Endodermal cell (in vitro differentiated cells): ENCODE measurements around the gene IL11RA. TPM values are rescaled to one million over a fixed set of nuclear protein-coding genes. Genes with fewer than 3 reads are reported as not detected.

Experiments
- DNase-seq: peaks from one replicate; pipeline ENCODE4 v3.0.0-alpha.2; 2017
- H3K27ac ChIP-seq: 2 replicates; pipeline ENCODE4 v1.5.1; 2013; ENCODE audit warnings: mild to moderate bottlenecking, low read depth, low read length, moderate library complexity
- H3K27me3 ChIP-seq: 2 replicates; pipeline ENCODE4 v1.6.1; 2013; ENCODE audit warnings: mild to moderate bottlenecking, low read length, moderate library complexity; ENCODE audit not compliant: insufficient read depth, control insufficient read depth, poor library complexity, severe bottlenecking
- H3K36me3 ChIP-seq: 2 replicates; pipeline ENCODE4 v1.7.0; 2013; ENCODE audit warnings: mild to moderate bottlenecking, low read length, moderate library complexity; ENCODE audit not compliant: control insufficient read depth, insufficient read depth
- H3K4me1 ChIP-seq: one replicate; pipeline ENCODE4 v1.7.0; 2013; ENCODE audit warnings: low read length; ENCODE audit not compliant: control insufficient read depth, insufficient read depth
- H3K4me3 ChIP-seq: 2 replicates; pipeline ENCODE4 v1.5.1; 2013; ENCODE audit warnings: mild to moderate bottlenecking, low read length, moderate library complexity
- H3K9ac ChIP-seq: 2 replicates; pipeline ENCODE4 v1.6.1; 2013; ENCODE audit warnings: mild to moderate bottlenecking, low read length, moderate library complexity; ENCODE audit not compliant: poor library complexity, severe bottlenecking; ENCODE audit errors: extremely low read depth
- H3K9me3 ChIP-seq: 2 replicates; pipeline ENCODE4 v1.6.1; 2013; ENCODE audit warnings: mild to moderate bottlenecking, low read length, moderate library complexity; ENCODE audit not compliant: control insufficient read depth
- H3K27ac Mint-ChIP-seq: 2 replicates; pipeline ENCODE4 v1.8.0; 2020; ENCODE audit warnings: mixed read lengths
- H3K27me3 Mint-ChIP-seq: 2 replicates; pipeline ENCODE4 v1.8.0; 2021; ENCODE audit warnings: mild to moderate bottlenecking, mixed read lengths; ENCODE audit not compliant: insufficient read depth
- H3K36me3 Mint-ChIP-seq: 2 replicates; pipeline ENCODE4 v1.8.0; 2020; ENCODE audit warnings: low read depth, mixed read lengths
- H3K4me1 Mint-ChIP-seq: 2 replicates; pipeline ENCODE4 v1.8.0; 2020; ENCODE audit warnings: mixed read lengths
- H3K4me3 Mint-ChIP-seq: 2 replicates; pipeline ENCODE4 v1.8.0; 2020; ENCODE audit warnings: mild to moderate bottlenecking, moderate library complexity, mixed read lengths
- H3K9me3 Mint-ChIP-seq: 2 replicates; pipeline ENCODE4 v1.8.0; 2020; ENCODE audit warnings: mild to moderate bottlenecking, mixed read lengths
- CTCF ChIP-seq: fragments of 200-600 bp; sonication (generic); conservative IDR thresholded peaks from 2 replicates; pipeline ENCODE4 v1.5.0; 2021; ENCODE audit warnings: antibody characterized with exemption, mild to moderate bottlenecking
- WGBS, 2 experiments: methylation state at CpG; one replicate each; pipeline versions ENCODE4 v1.1.5 to v1.1.7; 2013; ENCODE audit warnings: missing lambda C conversion rate in 2 of 2, mixed read lengths in 1 of 2; ENCODE audit not compliant: insufficient coverage in 1 of 2, insufficient read length in 1 of 2; 5-methylcytosine and 5-hydroxymethylcytosine counted together
- total RNA-seq, 2 donors: library from RNA; stranded (reverse); fragmentation: NEBNext Ultra II Directional in 1 of 2; extraction: Animal tissue kit (Norgen Biotek cat#: 25700) in 1 of 2; gene quantifications; 2 replicates in 1 of 2; 3 replicates in 1 of 2; pipeline ENCODE4 v1.2.1, GENCODE V29; 2021

Gene IL11RA
- total RNA-seq, 2 donors from 2014 or later = 6.9 to 12.7 TPM

- Histone ChIP-seq H3K9me3 (no peaks in the 10 kb centered on the region), H3K36me3 (peaks cover 28% of the 10 kb centered on the region), H3K4me1 (peaks cover 5% of the 10 kb centered on the region), H3K27ac (no peak overlapping the region), H3K4me3 (no peak overlapping the region), H3K9ac (no peak overlapping the region), H3K27me3 (no peaks in the 10 kb centered on the region)
- H3K36me3 Mint-ChIP-seq = peaks cover 27% of the 10 kb centered on the region
- H3K4me1 Mint-ChIP-seq = peaks cover 21% of the 10 kb centered on the region
- no peak for TF ChIP-seq CTCF
- H3K4me3 Mint-ChIP-seq = no peak overlapping the region
- no peak overlapping the region for H3K27ac Mint-ChIP-seq
- no peaks in the 10 kb centered on the region for H3K9me3 Mint-ChIP-seq
- no peak for DNase-seq
- peaks cover 4% of the 10 kb centered on the region for H3K27me3 Mint-ChIP-seq
- 76 to 100% methylated on average over 1 to 2 of the region's 2 CpGs for WGBS, 2 experiments
These were observed 36.9 kb upstream of the IL11RA start for GRCh38 chr9:34615132-34615531.

GRCh38 chr9:34620061-34620994, 31.7 kb upstream of the IL11RA start, which contains the start of gene DCTN3:
DCTN3 (minus strand) TSS chr9:34620495; CDS start chr9:34620464, 31 bp downstream.
- H3K27me3 ChIP-seq = peaks cover 12% of the 10 kb centered on the region
- Mint-ChIP-seq H3K36me3 (peaks cover 16% of the 10 kb centered on the region), H3K4me3 (peak within 1 kb of the TSS; percentile 81), H3K9me3 (no peaks in the 10 kb centered on the region), H3K4me1 (peaks cover 9% of the 10 kb centered on the region), H3K27ac (peak within 1 kb of the TSS; percentile 84), H3K27me3 (peaks cover 46% of the 10 kb centered on the region)
- no peak for TF ChIP-seq CTCF
- H3K36me3 ChIP-seq = peaks cover 25% of the 10 kb centered on the region
- peak within 1 kb of the TSS; percentile 85 for H3K4me3 ChIP-seq
- 3 to 6% methylated on average over 39 to 43 of the region's 43 CpGs for WGBS, 2 experiments
- H3K9me3 ChIP-seq = no peaks in the 10 kb centered on the region
- no peak within 1 kb of the TSS for H3K27ac ChIP-seq
- H3K9ac ChIP-seq = peak within 1 kb of the TSS; percentile 39
- peaks cover 12% of the 10 kb centered on the region for H3K4me1 ChIP-seq
- DNase-seq = peak; percentile 97

GRCh38 chr9:34623374-34624235, 28.4 kb upstream of the IL11RA start:
- Mint-ChIP-seq H3K4me1 (peaks cover 20% of the 10 kb centered on the region), H3K9me3 (no peaks in the 10 kb centered on the region), H3K4me3 (peak overlapping the region; percentile 42), H3K27me3 (peaks cover 78% of the 10 kb centered on the region), H3K27ac (no peak overlapping the region), H3K36me3 (no peaks in the 10 kb centered on the region)
- no peaks in the 10 kb centered on the region for H3K36me3 ChIP-seq
- H3K9ac ChIP-seq = no peak overlapping the region
- DNase-seq = no peak
- no peak for TF ChIP-seq CTCF
- H3K27ac ChIP-seq = no peak overlapping the region
- peaks cover 12% of the 10 kb centered on the region for H3K4me1 ChIP-seq
- 90 to 93% methylated on average over 33 to 63 of the region's 63 CpGs for WGBS, 2 experiments
- H3K9me3 ChIP-seq = no peaks in the 10 kb centered on the region
- no peak overlapping the region for H3K4me3 ChIP-seq
- H3K27me3 ChIP-seq = peaks cover 45% of the 10 kb centered on the region
